T-cell (primary cell): Measurements from ENCODE around the gene TCEA2. TPM values are rescaled to one million over a fixed set of nuclear protein-coding genes. Genes with fewer than 3 reads are reported as not detected.

Experiments used
- ATAC-seq, 4 experiments: fragments of 200-7000 bp in 3 of 4; fragments of 150-1000 bp in 1 of 4; cut with Tn5 transposase; replicated peaks in 1 of 4; 1 replicate in 3 of 4; 2 replicates in 1 of 4; pipeline ENCODE4 v1.10.0; 2021; ENCODE audit warnings: moderate library complexity in 3 of 4, mild to moderate bottlenecking in 2 of 4, moderate number of reproducible peaks in 1 of 4
- CTCF ChIA-PET, 2 donors: fragments of 300-600 bp; sonication (Branson Sonifier 250); formaldehyde crosslinking; loops; one replicate each; lab custom pipeline; 2022; ENCODE audit warnings: antibody characterized with exemption in 2 of 2; lab: Charles Lee
- POLR2A ChIA-PET, 2 donors: fragments of 300-600 bp; sonication (Branson Sonifier 250); formaldehyde crosslinking; loops; one replicate each; lab custom pipeline; 2022; ENCODE audit warnings: antibody characterized with exemption in 2 of 2; lab: Charles Lee
- DNase-seq, 35 experiments: peaks; one replicate each; pipeline versions ENCODE4 v3.0.0 to v3.0.0-alpha.2; 2013 to 2023
- H3K27ac ChIP-seq: one replicate; pipeline ENCODE4 v1.5.1; 2013; ENCODE audit warnings: low read length
- H3K27me3 ChIP-seq, 2 experiments: replicated peaks in 1 of 2; 1 replicate in 1 of 2; 2 replicates in 1 of 2; pipeline versions ENCODE4 v1.6.1 to v1.7.0; 2013; ENCODE audit warnings: low read length in 1 of 2, mixed read lengths in 1 of 2; ENCODE audit not compliant: control insufficient read depth in 2 of 2, insufficient read depth in 2 of 2; ENCODE audit errors: extremely low read depth in 1 of 2
- H3K36me3 ChIP-seq, 2 donors: 1 replicate in 1 of 2; 2 replicates in 1 of 2; pipeline versions ENCODE4 v1.6.1 to v1.7.0; 2013; ENCODE audit warnings: low read length in 1 of 2; ENCODE audit not compliant: control insufficient read depth in 2 of 2, insufficient read depth in 1 of 2; ENCODE audit errors: extremely low read depth in 1 of 2
- H3K4me1 ChIP-seq, 2 experiments: 1 replicate in 1 of 2; 2 replicates in 1 of 2; pipeline versions ENCODE4 v1.6.1 to v1.7.0; 2013; ENCODE audit warnings: low read length in 2 of 2, mixed read lengths in 1 of 2; ENCODE audit not compliant: insufficient read depth in 2 of 2, control insufficient read depth in 1 of 2; ENCODE audit errors: extremely low read depth in 1 of 2
- H3K4me3 ChIP-seq, 2 donors: 1 replicate in 1 of 2; 2 replicates in 1 of 2; pipeline versions ENCODE4 v1.5.1 to v1.7.0; 2013; ENCODE audit warnings: mild to moderate bottlenecking in 2 of 2, low read length in 1 of 2, moderate library complexity in 1 of 2; ENCODE audit not compliant: control insufficient read depth in 1 of 2; ENCODE audit errors: extremely low read depth in 1 of 2
- H3K9me3 ChIP-seq: 2 replicates; pipeline ENCODE4 v1.7.0; 2013
- H3K27ac Mint-ChIP-seq, 2 donors: one replicate each; pipeline ENCODE4 v1.8.0; 2020 to 2021; ENCODE audit warnings: mild to moderate bottlenecking in 2 of 2, mixed read lengths in 2 of 2
- H3K27me3 Mint-ChIP-seq, 2 donors: one replicate each; pipeline ENCODE4 v1.8.0; 2021 to 2022; ENCODE audit warnings: mixed read lengths in 2 of 2
- H3K36me3 Mint-ChIP-seq: one replicate; pipeline ENCODE4 v1.8.0; 2021; ENCODE audit warnings: mixed read lengths
- H3K4me1 Mint-ChIP-seq, 3 donors: one replicate each; pipeline ENCODE4 v1.8.0; 2020 to 2022; ENCODE audit warnings: mixed read lengths in 3 of 3, mild to moderate bottlenecking in 1 of 3
- H3K4me3 Mint-ChIP-seq, 3 donors: one replicate each; pipeline ENCODE4 v1.8.0; 2020 to 2022; ENCODE audit warnings: mild to moderate bottlenecking in 3 of 3, mixed read lengths in 3 of 3, moderate library complexity in 3 of 3
- H3K9me3 Mint-ChIP-seq, 3 donors: one replicate each; pipeline ENCODE4 v1.8.0; 2020 to 2022; ENCODE audit warnings: mixed read lengths in 3 of 3
- WGBS: methylation state at CpG from one replicate; pipeline ENCODE4 v1.1.5; 2013; ENCODE audit warnings: missing lambda C conversion rate; ENCODE audit not compliant: insufficient coverage; 5-methylcytosine and 5-hydroxymethylcytosine counted together
- total RNA-seq, 35 experiments: library from RNA in 6 of 35; stranded (reverse) in 6 of 35; fragments of 120-200 nt in 1 of 35; gene quantifications; one replicate each; pipeline versions ENCODE4 v1.2.1 to v1.2.4 and lab custom pipeline; 2013 to 2026

Gene TCEA2
- total RNA-seq, 5 donors from 2014 or later (not counting 1 experiment from before 2014, with no cell fraction given): 25.8 to 49.7 (median 40.1) TPM

DNA sequence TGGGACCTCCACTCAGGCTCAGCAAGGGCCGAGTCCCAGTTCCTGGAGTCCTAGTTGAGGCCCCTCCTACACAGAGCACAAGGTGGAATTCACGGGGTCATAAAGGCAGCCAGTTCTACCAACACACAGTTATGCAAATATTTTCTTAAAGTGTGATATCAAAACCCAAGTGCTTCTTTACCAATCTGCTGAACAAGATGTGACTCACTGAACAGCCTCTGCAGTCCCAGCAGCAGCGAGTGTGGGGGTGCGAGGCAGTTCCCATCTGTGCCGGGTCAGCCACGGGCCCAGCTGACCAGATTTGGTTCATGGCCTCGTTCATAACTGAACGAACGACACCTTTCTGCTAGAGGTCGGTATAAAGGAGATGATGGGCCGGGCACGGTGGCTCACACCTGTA, 4.5 kb upstream of the TCEA2 start:
- no peak overlapping the region for H3K27ac ChIP-seq
- H3K27me3 ChIP-seq: peaks cover 0 to 44% of the 10 kb centered on the region in 2 experiments
- H3K27ac Mint-ChIP-seq: no peak overlapping the region
- DNase-seq: no peak
- peak overlapping the region in 1 of 3 donors; percentile 71 for H3K4me3 Mint-ChIP-seq
- H3K4me1 Mint-ChIP-seq: peaks cover 12 to 22% (median 14%) of the 10 kb centered on the region in 3 donors
- WGBS: 57% methylated on average over 10 of the region's 12 CpGs
- H3K9me3 ChIP-seq: no peaks in the 10 kb centered on the region
- ChIA-PET POLR2A (no interaction called here), CTCF (interaction anchor here (0.7 to 1.2 kb wide), 3 partner anchors 19 to 416 kb away, joined by 3 to 7 read pairs (median 4); no protein-coding TSS in a partner anchor)
- no peak for ATAC-seq
- H3K9me3 Mint-ChIP-seq: no peaks in the 10 kb centered on the region
- H3K36me3 Mint-ChIP-seq: no peaks in the 10 kb centered on the region
- H3K4me1 ChIP-seq: peaks cover 0 to 37% of the 10 kb centered on the region in 2 experiments
- no peak overlapping the region for H3K4me3 ChIP-seq
- peaks cover 0 to 13% of the 10 kb centered on the region in 2 donors for H3K27me3 Mint-ChIP-seq
- no peaks in the 10 kb centered on the region for H3K36me3 ChIP-seq

DNA sequence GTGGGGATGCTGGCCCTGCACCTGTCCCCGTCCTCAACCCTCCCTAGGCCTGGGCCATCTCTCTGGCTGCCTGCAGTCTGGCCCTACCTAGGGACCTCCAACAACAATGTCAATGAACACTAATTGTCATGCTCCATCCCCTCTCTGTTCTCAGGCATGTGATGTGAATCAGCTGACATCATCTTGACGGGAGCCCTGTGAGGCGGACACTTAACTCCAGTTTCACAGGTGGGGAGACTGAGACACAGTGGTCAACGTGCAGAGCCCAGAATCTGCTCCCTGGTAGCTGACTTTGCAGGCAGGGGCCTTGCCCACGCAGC, 762 bp upstream of the TCEA2 start:
- no peak for ATAC-seq
- Histone ChIP-seq H3K27ac (peak overlapping the region; percentile 44), H3K4me1 (peaks cover 11 to 59% of the 10 kb centered on the region in 2 experiments), H3K9me3 (no peaks in the 10 kb centered on the region), H3K4me3 (no peak overlapping the region), H3K36me3 (no peaks in the 10 kb centered on the region), H3K27me3 (peaks cover 0 to 8% of the 10 kb centered on the region in 2 experiments)
- H3K4me3 Mint-ChIP-seq: peak overlapping the region in 2 of 3 donors; percentile 24 to 82
- H3K4me1 Mint-ChIP-seq: peaks cover 45 to 47% (median 46%) of the 10 kb centered on the region in 3 donors
- WGBS: 78% methylated on average over 5 of the region's 5 CpGs
- POLR2A ChIA-PET: no interaction called here
- H3K36me3 Mint-ChIP-seq: no peaks in the 10 kb centered on the region
- no peak overlapping the region for H3K27ac Mint-ChIP-seq
- no peak for DNase-seq
- H3K27me3 Mint-ChIP-seq: no peaks in the 10 kb centered on the region
- CTCF ChIA-PET: interaction anchor here in 1 of 2 donors (0.9 kb wide), 1 partner anchor 81 kb away, joined by 5 read pairs; the partner anchor contains the start of gene PRPF6
- H3K9me3 Mint-ChIP-seq: no peaks in the 10 kb centered on the region

DNA sequence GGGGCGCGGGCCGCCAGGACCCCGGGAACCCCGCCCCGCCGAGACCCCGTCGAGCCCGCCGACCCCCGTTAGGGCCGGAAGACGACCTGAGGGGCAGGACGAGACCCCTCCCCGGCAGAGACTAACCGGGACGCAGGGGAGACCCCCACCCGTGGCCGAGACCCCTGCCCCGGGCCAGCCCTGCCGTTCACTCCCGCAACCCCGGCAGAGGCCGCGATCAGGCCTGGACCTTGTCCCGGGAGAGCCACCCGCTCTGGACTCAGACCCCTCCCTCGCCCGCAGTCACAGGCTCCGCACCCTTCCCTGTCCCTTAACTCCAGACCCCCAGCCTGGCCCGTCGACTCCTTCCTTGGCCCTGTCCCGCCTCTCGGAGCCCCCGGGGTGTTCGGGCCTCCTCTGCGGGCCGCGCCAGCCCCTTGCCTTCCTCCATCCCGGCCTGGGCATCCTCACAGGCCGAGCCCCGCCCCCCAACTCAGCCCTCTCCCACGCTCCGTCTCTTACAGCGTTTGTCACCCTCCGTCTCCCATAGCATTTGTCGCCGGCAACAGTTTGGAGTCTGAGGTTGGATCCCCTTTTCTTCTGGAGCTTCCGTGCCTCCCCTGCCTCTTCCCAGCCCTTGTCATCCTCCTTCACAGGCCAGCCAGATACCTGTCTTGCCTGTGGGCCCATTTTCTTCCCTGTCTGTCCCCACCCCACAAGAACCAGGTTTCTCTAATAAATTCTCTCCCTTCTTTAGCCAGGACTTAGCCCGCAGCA, 569 bp downstream of the TCEA2 start:
- peaks cover 38 to 45% (median 39%) of the 10 kb centered on the region in 3 donors for H3K4me1 Mint-ChIP-seq
- CTCF ChIA-PET: interaction anchor here in 1 of 2 donors (0.6 kb wide), 1 partner anchor 158 kb away, joined by 3 read pairs; no protein-coding TSS in a partner anchor
- H3K9me3 ChIP-seq: no peaks in the 10 kb centered on the region
- no peaks in the 10 kb centered on the region for H3K27me3 Mint-ChIP-seq
- H3K36me3 ChIP-seq: no peaks in the 10 kb centered on the region
- H3K36me3 Mint-ChIP-seq: no peaks in the 10 kb centered on the region
- ATAC-seq: no peak
- peak overlapping the region; percentile 82 to 88 (median 84) for H3K4me3 Mint-ChIP-seq
- WGBS: 9% methylated on average over 46 of the region's 51 CpGs
- H3K27ac Mint-ChIP-seq: peak overlapping the region; percentile 72 to 77
- H3K27ac ChIP-seq: no peak overlapping the region
- no peaks in the 10 kb centered on the region for H3K27me3 ChIP-seq
- H3K4me1 ChIP-seq: peaks cover 11 to 60% of the 10 kb centered on the region in 2 experiments
- H3K4me3 ChIP-seq: peak overlapping the region; percentile 52 to 54
- POLR2A ChIA-PET: interaction anchor here in 1 of 2 donors (0.5 kb wide), 1 partner anchor 32 kb away, joined by 4 read pairs; no protein-coding TSS in a partner anchor
- H3K9me3 Mint-ChIP-seq: no peaks in the 10 kb centered on the region
- peak in 1 of 35 experiments; percentile 21 for DNase-seq

DNA sequence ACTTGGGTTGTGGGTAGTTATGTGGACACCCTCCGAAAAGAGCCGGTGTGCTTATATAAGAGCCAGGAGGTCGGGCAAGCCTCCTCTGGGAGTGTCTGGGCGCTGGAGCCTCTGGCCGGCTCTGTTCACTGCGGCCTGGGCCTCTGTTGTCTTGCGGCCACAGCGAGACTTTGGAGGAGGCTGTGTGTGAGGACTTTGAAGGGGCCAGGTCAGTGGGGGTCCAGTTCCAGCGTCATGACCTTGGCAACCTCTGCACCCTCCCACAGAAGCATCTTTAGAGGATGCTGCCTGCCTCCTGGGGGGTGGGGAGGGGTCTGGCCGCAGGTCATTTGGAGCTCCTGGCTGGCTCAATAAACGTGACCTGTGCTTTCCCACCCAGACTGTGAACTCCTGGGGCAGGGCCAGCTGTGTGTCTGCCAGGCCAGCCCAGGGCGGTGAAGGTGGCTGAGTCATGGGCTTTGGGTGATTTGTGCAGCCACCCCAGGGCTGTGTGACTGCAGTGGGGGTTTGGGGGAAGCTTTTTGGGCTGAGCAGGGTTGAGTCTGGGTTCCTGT, 1.2 kb downstream of the TCEA2 start:
- peaks cover 38 to 50% (median 39%) of the 10 kb centered on the region in 3 donors for H3K4me1 Mint-ChIP-seq
- no peaks in the 10 kb centered on the region for H3K9me3 Mint-ChIP-seq
- Histone ChIP-seq H3K4me3 (peak overlapping the region in 1 of 2 donors; percentile 52), H3K27me3 (no peaks in the 10 kb centered on the region), H3K36me3 (no peaks in the 10 kb centered on the region), H3K9me3 (no peaks in the 10 kb centered on the region), H3K27ac (no peak overlapping the region), H3K4me1 (peaks cover 11 to 66% of the 10 kb centered on the region in 2 experiments)
- ATAC-seq (no peak), DNase-seq (no peak)
- peak overlapping the region; percentile 82 to 88 (median 84) for H3K4me3 Mint-ChIP-seq
- peak overlapping the region; percentile 72 to 80 for H3K27ac Mint-ChIP-seq
- H3K36me3 Mint-ChIP-seq: no peaks in the 10 kb centered on the region
- POLR2A ChIA-PET: interaction anchor here in 1 of 2 donors (0.5 kb wide), 1 partner anchor 33 kb away, joined by 4 read pairs; no protein-coding TSS in a partner anchor
- WGBS: 85% methylated on average over 10 of the region's 12 CpGs
- CTCF ChIA-PET: no interaction called here
- H3K27me3 Mint-ChIP-seq: no peaks in the 10 kb centered on the region

DNA sequence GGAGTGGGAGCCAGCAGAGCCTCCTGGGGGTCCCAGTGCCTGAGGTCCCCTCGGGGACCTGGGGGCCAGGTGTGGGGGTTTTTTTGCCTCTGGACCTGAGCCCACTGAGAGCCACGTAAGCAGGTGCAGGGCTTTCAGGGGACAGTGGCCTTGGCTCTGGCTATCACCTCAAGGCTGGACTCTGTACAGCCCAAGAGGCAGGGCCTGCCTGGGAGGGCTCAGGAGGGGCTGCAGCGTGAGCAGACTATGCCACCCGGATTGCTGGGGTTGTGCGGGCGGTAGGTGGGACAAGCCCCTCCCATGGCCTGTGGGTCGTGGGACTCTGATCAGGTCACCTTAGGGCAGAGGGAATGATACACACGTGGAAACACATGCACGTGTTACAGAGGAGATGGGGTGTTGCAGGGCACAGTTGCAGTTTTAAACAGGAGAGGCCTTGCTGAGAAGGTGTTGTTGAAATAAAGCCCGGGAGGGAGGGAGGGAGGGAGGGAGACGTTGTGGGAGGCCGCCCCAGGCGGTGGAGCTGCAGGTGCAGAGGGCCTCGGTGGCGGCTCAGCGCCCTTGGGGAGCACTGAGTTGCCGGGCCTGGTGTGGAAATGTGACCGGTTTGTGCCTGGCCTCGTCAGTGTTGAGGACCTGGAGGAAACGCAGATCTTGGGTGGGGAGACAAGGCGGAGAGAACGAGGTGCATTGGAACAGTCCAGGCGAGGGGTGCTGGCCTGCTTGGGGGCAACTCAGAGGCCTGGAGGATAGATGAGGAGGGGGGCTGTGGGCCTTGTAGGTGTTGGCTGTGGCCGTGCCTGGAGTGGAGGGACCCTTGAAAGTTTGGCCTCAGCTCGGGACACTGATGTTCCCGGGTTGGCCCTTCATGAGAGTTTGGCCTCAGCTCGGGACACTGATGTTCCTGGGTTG, 2.3 kb downstream of the TCEA2 start:
- peak in 3 of 35 experiments; percentile 25 to 44 (median 34) for DNase-seq
- ATAC-seq: peak in 1 of 4 experiments; percentile 7
- H3K36me3 Mint-ChIP-seq: no peaks in the 10 kb centered on the region
- Histone ChIP-seq H3K27ac (peak overlapping the region; percentile 44), H3K4me3 (no peak overlapping the region), H3K27me3 (no peaks in the 10 kb centered on the region), H3K9me3 (no peaks in the 10 kb centered on the region), H3K36me3 (no peaks in the 10 kb centered on the region), H3K4me1 (peaks cover 11 to 77% of the 10 kb centered on the region in 2 experiments)
- H3K9me3 Mint-ChIP-seq: no peaks in the 10 kb centered on the region
- H3K4me3 Mint-ChIP-seq: peak overlapping the region; percentile 42 to 82 (median 53)
- H3K27ac Mint-ChIP-seq: peak overlapping the region; percentile 80 to 86
- peaks cover 39 to 53% (median 39%) of the 10 kb centered on the region in 3 donors for H3K4me1 Mint-ChIP-seq
- ChIA-PET POLR2A (interaction anchor here in 1 of 2 donors (0.6 kb wide), 2 partner anchors 282 to 357 kb away, joined by 3 to 6 read pairs; partner anchors contain the start of genes ARFRP1 and ZGPAT), CTCF (no interaction called here)
- no peaks in the 10 kb centered on the region for H3K27me3 Mint-ChIP-seq
- 66% methylated on average over 26 of the region's 27 CpGs for WGBS
